K562 (cell line): ENCODE measurements around the gene NUP43. TPM values are rescaled to one million over a fixed set of nuclear protein-coding genes. Genes with fewer than 3 reads are reported as not detected.

Experiments
- ADNP ChIP-seq: fragments of 200-800 bp; sonication (Bioruptor generic); IDR thresholded peaks from 2 replicates; pipeline ENCODE4 v1.6.1; 2016; ENCODE audit warnings: missing genetic modification characterization, missing compliant biosample characterization
- CC2D1A ChIP-seq: fragments of 450-650 bp; IDR thresholded peaks from 2 replicates; pipeline ENCODE4 v1.6.1; 2017; ENCODE audit warnings: mild to moderate bottlenecking
- GABPA ChIP-seq: fragments of 200-800 bp; sonication (Bioruptor generic); conservative IDR thresholded peaks from 2 replicates; pipeline ENCODE4 v1.6.1; 2016; ENCODE audit warnings: low read depth, missing genetic modification characterization, missing compliant biosample characterization
- GTF2E2 ChIP-seq: fragments of 200-800 bp; sonication (Bioruptor generic); IDR thresholded peaks from 2 replicates; pipeline ENCODE4 v1.6.1; 2016; ENCODE audit warnings: missing genetic modification characterization, missing compliant biosample characterization
- HDAC3 ChIP-seq: fragments of 450-650 bp; IDR thresholded peaks from 2 replicates; pipeline ENCODE4 v1.6.1; 2018; ENCODE audit warnings: borderline replicate concordance, mild to moderate bottlenecking, moderate library complexity; ENCODE audit not compliant: partially characterized antibody
- HNRNPUL1 ChIP-seq: fragments of 200-400 bp; formaldehyde crosslinking; IDR thresholded peaks from 2 replicates; pipeline ENCODE4 v1.6.1; 2017; ENCODE audit warnings: low read length
- KLF13 ChIP-seq: fragments of 450-650 bp; IDR thresholded peaks from 2 replicates; pipeline ENCODE4 v1.6.1; 2016; ENCODE audit warnings: missing genetic modification characterization, low read depth, mild to moderate bottlenecking, missing compliant biosample characterization, moderate library complexity, borderline replicate concordance
- MAFF ChIP-seq: IDR thresholded peaks from 2 replicates; pipeline ENCODE4 v1.6.1; 2012; ENCODE audit warnings: low read length, improper control_type of control experiment
- MCM2 ChIP-seq: fragments of 450-650 bp; IDR thresholded peaks from 2 replicates; pipeline ENCODE4 v1.6.1; 2017; ENCODE audit warnings: low read depth, mild to moderate bottlenecking
- POLR3A ChIP-seq: IDR thresholded peaks from 2 replicates; pipeline ENCODE4 v1.6.1; 2011; ENCODE audit warnings: borderline replicate concordance, mild to moderate bottlenecking, moderate library complexity; ENCODE audit not compliant: insufficient read length, insufficient read depth; ENCODE audit errors: extremely low read depth
- PTTG1 ChIP-seq: fragments of 450-650 bp; IDR thresholded peaks from 2 replicates; pipeline ENCODE4 v1.6.1; 2016; ENCODE audit warnings: low read depth, mild to moderate bottlenecking, missing genetic modification characterization, missing compliant biosample characterization
- SMC3 ChIP-seq: conservative IDR thresholded peaks from 2 replicates; pipeline ENCODE4 v1.6.1; 2011; ENCODE audit warnings: low read depth, low read length, improper control_type of control experiment; ENCODE audit not compliant: insufficient read depth
- TOE1 ChIP-seq, 2 experiments: fragments of 450-650 bp in 1 of 2; sonication (generic) in 1 of 2; formaldehyde crosslinking in 1 of 2; IDR thresholded peaks; 2 replicates each; pipeline versions ENCODE4 v1.7.1 to v1.8.0; 2016 to 2022; ENCODE audit warnings: borderline replicate concordance in 2 of 2, mild to moderate bottlenecking in 2 of 2, antibody characterized with exemption in 1 of 2, inconsistent platforms in 1 of 2, low read depth in 1 of 2, missing genetic modification reagents in 1 of 2, moderate library complexity in 1 of 2
- ZBTB8A ChIP-seq: fragments of 450-650 bp; IDR thresholded peaks from 2 replicates; pipeline ENCODE4 v1.6.1; 2018; ENCODE audit warnings: mild to moderate bottlenecking, moderate library complexity; ENCODE audit not compliant: partially characterized antibody
- ZNF23 ChIP-seq: fragments of 250-450 bp; sonication (Bioruptor Pico); IDR thresholded peaks from 2 replicates; pipeline ENCODE4 v1.4.0; 2020; ENCODE audit warnings: mild to moderate bottlenecking
- ZNF431 ChIP-seq: sonication (generic); formaldehyde crosslinking; IDR thresholded peaks from 2 replicates; pipeline ENCODE4 v1.8.0; 2022; ENCODE audit warnings: mild to moderate bottlenecking, missing genetic modification reagents
- ZNF695 ChIP-seq: fragments of 450-650 bp; formaldehyde crosslinking; IDR thresholded peaks from 2 replicates; pipeline ENCODE4 v1.4.0; 2020; ENCODE audit warnings: mild to moderate bottlenecking, moderate library complexity
- polyA plus RNA-seq, 8 experiments: library from polyadenylated mRNA; depleted of rRNA in 4 of 8; stranded (reverse) in 5 of 8; unstranded in 3 of 8; fragments of >200 nt; fragmentation: Nextera tagmentation in 2 of 8; fragmentation: Illumina TruSeq in 1 of 8; extraction: Ambion mirVana in 2 of 8; extraction: Trizol in 1 of 8; gene quantifications; 2 replicates each; pipeline versions ENCODE4 v1.2.1 to v1.2.3, GENCODE V29; 2011 to 2014; ENCODE audit warnings: inconsistent platforms in 1 of 8, missing spikeins in 1 of 8
- total RNA-seq, 7 experiments: library from RNA; depleted of rRNA in 6 of 7; stranded (reverse); fragments of >200 nt in 6 of 7; fragmentation: Illumina TruSeq in 2 of 7; extraction: Trizol in 2 of 7; gene quantifications; 2 replicates each; pipeline versions ENCODE4 v1.2.1 to v1.2.3, GENCODE V29; 2011 to 2021; ENCODE audit warnings: low replicate concordance in 1 of 7
- TF ChIP-seq, protein P1 (sequence below): fragments of 450-650 bp; conservative IDR thresholded peaks from 2 replicates; pipeline ENCODE4 v1.6.1; 2016; ENCODE audit warnings: missing genetic modification characterization, low read depth, mild to moderate bottlenecking, control low read depth, missing compliant biosample characterization
- TF ChIP-seq, protein P2 (sequence below): sonication (generic); formaldehyde crosslinking; IDR thresholded peaks from 2 replicates; pipeline ENCODE4 v1.8.0; 2022; ENCODE audit warnings: mild to moderate bottlenecking, missing genetic modification reagents
- TF ChIP-seq, protein P3 (sequence below): fragments of 250-450 bp; sonication (Bioruptor Pico); IDR thresholded peaks from 2 replicates; pipeline ENCODE4 v1.5.0; 2020; ENCODE audit warnings: mild to moderate bottlenecking, borderline replicate concordance
- TF ChIP-seq, protein P4 (sequence below): fragments of 250-450 bp; sonication (Bioruptor Pico); IDR thresholded peaks from 2 replicates; pipeline ENCODE4 v1.8.0; 2022; ENCODE audit warnings: inconsistent platforms, mild to moderate bottlenecking, moderate library complexity, borderline replicate concordance

Gene NUP43
- total and polyA plus RNA-seq, 9 of the 15 experiments (the other 6 are each of a cell fraction or from before 2014, with no cell fraction given), result 28.9 to 136 (median 67.4) TPM

DNA sequence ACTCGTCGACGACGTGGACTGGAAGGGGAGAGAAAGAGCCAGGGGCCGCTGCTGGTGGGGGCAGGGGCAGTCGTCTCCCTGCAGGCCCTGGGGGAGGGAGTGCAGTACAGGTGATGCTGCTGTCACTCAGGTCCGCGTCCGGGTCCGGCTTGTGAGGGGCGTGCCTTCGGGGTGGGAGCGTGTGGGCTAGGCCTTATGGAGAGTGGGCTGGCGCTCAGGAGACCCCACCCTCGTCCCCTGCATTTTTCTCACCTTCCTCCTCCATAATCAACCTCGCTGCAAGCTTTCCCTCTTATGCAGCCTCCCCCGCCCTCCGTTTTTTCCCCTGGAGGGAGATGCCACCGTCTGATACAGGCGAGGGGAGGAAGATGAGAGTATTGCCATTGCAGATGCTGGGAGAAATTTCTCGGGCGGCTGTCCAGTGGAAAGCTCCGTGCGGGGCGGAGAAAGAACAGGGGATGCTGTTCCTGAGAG lies 3.8 kb upstream of the NUP43 start (continued):
- TF ChIP-seq GTF2E2 (no peak), KLF13 (tag) (no peak), ZNF431 (CRISPR knock-in tag) (peak; percentile 81), TOE1 (IDR thresholded peaks at IDR 0.05; ENCODE audit: borderline replicate concordance) (peak; percentile 48; the same call in 1 of the 2 replicates), TOE1 (CRISPR knock-in tag; IDR thresholded peaks at IDR 0.05; ENCODE audit: borderline replicate concordance, low read depth) (no peak), ADNP (tag) (no peak), GABPA (tag) (no peak), CC2D1A (peak; percentile 98), MCM2 (no peak), SMC3 (no peak), ZBTB8A (no peak), ZNF695 (CRISPR knock-in tag) (no peak), PTTG1 (tag) (no peak), HDAC3 (no peak), HNRNPUL1 (no peak), ZNF23 (no peak), MAFF (no peak), POLR3A (no peak)
- TF ChIP-seq, protein P1, sequence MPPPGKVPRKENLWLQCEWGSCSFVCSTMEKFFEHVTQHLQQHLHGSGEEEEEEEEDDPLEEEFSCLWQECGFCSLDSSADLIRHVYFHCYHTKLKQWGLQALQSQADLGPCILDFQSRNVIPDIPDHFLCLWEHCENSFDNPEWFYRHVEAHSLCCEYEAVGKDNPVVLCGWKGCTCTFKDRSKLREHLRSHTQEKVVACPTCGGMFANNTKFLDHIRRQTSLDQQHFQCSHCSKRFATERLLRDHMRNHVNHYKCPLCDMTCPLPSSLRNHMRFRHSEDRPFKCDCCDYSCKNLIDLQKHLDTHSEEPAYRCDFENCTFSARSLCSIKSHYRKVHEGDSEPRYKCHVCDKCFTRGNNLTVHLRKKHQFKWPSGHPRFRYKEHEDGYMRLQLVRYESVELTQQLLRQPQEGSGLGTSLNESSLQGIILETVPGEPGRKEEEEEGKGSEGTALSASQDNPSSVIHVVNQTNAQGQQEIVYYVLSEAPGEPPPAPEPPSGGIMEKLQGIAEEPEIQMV, result peak; percentile 97
- TF ChIP-seq, protein P2, sequence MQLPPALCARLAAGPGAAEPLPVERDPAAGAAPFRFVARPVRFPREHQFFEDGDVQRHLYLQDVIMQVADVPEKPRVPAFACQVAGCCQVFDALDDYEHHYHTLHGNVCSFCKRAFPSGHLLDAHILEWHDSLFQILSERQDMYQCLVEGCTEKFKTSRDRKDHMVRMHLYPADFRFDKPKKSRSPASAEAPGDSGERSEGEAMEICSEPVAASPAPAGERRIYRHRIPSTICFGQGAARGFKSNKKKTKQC (CRISPR knock-in tag), result no peak; the same call in 1 of the 2 replicates
- TF ChIP-seq, protein P3, sequence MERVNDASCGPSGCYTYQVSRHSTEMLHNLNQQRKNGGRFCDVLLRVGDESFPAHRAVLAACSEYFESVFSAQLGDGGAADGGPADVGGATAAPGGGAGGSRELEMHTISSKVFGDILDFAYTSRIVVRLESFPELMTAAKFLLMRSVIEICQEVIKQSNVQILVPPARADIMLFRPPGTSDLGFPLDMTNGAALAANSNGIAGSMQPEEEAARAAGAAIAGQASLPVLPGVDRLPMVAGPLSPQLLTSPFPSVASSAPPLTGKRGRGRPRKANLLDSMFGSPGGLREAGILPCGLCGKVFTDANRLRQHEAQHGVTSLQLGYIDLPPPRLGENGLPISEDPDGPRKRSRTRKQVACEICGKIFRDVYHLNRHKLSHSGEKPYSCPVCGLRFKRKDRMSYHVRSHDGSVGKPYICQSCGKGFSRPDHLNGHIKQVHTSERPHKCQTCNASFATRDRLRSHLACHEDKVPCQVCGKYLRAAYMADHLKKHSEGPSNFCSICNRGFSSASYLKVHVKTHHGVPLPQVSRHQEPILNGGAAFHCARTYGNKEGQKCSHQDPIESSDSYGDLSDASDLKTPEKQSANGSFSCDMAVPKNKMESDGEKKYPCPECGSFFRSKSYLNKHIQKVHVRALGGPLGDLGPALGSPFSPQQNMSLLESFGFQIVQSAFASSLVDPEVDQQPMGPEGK (CRISPR knock-in tag), result no peak
- TF ChIP-seq, protein P4, sequence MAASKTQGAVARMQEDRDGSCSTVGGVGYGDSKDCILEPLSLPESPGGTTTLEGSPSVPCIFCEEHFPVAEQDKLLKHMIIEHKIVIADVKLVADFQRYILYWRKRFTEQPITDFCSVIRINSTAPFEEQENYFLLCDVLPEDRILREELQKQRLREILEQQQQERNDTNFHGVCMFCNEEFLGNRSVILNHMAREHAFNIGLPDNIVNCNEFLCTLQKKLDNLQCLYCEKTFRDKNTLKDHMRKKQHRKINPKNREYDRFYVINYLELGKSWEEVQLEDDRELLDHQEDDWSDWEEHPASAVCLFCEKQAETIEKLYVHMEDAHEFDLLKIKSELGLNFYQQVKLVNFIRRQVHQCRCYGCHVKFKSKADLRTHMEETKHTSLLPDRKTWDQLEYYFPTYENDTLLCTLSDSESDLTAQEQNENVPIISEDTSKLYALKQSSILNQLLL (CRISPR knock-in tag), result no peak
